NCI-H82 treated with DMSO at 0.1 percent for 48 hours (cell line): ENCODE measurements around the gene DZIP1L.
"Not testable (repeated sequence)": the region's sequence is repeated elsewhere in the genome, so short reads cannot be mapped to it uniquely, and the experiment has no call there.

Source experiments
- DNase-seq: peaks from one replicate; lab custom pipeline; 2025; ENCODE audit not compliant: unreplicated experiment; lab: John Stamatoyannopoulos, UW

Gene DZIP1L

DNA sequence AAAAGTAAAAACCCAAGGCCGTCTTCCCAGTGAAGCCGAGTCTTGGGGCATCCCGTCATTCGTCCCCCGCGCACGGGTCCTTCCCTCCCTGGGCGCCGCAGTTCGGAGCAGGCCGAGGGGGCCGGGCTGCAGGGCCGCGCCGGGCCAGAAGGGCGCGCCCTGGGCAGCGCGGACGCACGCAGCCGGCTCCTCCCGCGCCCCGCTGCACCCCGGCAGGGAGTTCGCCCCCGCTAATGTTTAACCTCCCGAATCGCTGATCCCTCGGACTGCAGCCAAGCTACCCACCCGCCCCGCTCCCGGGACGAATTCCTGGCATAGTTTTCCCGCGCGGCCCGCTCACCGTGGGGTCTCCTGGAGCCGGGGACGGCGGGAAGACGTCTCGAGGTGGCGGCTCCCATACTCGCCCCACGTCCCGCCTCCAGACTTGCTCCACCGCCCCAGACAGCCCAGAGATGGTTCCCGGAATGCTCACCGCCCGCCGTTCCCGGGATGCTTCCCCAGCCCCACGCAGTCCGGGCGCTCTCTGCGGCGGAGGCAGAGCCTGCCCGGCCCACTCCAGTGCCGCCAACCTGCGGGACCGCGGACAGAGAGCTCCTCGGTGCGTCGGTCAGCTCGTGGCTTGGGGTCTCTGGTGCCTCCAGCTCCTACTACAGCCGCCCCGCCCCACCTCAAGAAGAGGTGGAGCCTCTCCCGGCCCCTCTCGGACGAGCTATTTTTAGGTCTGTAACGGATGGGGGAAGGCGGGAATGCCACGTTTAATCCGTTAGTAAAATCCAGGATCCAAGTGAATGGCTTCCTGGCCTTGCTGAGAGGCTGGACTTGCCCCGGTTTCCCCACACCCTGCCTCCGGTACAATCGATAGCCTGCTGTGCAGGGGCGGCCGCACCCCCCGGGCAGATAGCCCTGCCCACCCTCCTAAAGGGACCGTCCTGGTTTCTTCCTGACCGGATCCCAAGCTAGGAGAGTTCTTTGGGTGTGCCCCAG, at the start of gene DZIP1L:
DZIP1L (minus strand) TSS at position 621 of the 984 bp plus-strand sequence. CDS start 11,637 bp downstream, outside the sequence.
- peak; percentile 80 for DNase-seq

GRCh38 chr3:138165061-138165460, 49.7 kb upstream of the DZIP1L start:
- no peak for DNase-seq

DNA sequence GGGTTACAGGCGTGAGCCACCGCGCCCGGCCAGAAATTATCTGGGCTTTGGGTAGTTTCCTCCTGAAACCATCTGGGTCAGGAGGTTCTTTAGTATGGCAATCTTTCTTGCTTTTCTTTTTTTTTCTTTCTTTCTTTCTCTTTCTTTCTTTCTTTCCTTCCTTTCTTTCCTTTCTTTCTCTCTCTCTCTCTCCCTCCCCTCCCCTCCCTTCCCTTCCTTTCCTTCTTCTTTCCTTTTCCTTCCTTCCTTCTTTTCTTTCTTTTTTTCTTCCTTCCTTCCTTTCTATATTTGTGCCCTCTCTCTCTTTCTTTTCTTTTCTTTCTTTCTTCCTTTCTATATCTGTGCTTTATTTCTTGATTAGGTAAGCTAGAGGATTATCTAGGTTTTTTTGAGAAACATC, 42.3 kb upstream of the DZIP1L start:
- no peak for DNase-seq

DNA sequence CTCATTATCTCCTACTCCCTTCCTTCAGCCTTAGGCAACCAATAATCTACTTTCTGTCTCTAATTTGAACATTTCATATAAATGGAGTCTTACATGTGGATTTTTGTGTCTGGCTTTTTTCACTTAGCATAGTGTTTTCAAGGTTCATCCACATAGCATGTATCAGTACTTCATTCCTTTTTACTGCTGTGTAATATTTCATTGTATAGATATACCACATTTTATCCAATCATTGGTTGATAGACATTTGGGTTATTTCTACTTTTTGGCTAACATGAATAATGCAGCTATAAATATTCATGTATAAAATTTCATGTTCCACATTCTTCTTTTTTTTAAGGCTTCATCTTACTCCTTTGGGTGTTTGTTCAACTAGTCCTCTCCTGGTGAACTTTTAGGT, 39.1 kb upstream of the DZIP1L start:
- DNase-seq = no peak

DNA sequence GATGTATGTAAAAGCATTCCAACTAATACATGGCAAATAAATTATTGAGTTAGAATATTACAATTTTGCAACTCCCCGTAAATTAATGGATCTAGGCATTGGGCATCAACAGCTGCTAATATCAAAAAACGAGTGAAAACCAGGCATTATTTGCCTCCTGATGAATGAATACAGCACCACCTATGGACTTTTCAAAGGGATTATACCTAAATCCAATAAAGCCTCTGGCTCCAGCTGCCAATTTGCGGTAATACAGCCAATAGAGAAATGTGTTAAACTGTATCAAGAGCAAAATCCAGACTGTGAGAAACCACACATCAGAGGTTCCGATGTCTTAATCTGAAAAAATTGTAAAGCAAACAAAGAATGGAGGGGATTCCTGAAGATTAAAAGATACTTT, 33.1 kb upstream of the DZIP1L start:
- peak; percentile 91 for DNase-seq

DNA sequence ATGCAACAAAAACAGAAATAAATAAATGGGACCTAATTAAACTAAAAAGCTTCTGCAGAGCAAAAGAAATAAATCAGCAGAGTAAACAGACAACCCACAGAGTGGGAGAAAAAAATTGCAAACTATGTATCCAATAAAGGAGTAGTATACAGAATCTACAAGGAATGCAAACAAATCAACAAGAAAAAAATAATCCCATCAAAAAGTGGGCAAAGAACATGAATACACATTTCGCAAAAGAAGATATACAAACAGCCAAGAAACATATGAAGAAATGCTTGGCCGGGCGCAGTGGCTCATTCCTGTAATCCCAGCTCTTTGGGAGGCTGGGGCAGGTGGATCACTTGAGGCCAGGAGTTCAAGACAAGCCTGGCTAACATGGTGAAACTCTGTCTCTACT, 26.8 kb upstream of the DZIP1L start:
- DNase-seq = not testable (repeated sequence)

DNA sequence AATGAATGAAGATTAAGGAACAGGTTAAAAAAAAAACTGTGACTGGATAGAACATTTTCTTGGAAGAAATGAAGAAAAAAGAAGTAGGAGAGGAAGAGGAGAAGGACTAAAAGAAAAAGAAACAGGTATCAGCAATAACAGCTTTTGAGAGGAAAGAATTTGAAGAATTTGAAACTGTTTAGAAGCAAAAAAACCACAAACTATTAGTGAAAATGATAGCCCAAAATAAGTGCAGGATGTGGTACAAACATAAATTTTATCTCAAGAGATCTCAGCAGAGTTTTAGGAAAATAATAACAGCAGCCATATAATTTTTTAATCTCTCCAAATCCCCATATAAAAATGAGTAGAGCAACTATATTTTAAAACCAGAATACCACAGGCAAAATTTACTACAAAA, 25.5 kb upstream of the DZIP1L start:
- no peak for DNase-seq

- DNase-seq = no peak
Measured at GRCh38 chr3:138139691-138140090, 24.3 kb upstream of the DZIP1L start.

GRCh38 chr3:138137861-138138260, 22.5 kb upstream of the DZIP1L start:
- no peak for DNase-seq

DNA sequence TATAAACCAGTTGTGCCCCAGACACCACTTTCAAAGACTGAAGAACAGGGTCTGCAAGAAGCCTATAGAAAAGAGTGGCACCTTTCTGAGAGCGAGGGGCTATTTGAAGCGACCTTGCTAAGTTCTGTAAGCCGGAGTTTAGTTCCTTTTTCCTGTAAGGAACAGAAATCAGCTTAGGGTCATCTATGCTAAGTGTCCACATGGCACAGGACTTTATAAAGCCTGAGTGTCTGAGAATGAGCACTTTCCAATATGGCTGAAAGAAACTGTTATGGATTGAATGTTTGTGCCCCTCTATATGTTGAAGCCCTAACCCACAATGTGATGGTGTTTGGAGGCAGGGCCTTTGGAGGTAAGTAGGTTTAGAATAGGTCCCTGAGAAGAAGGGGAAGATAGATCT, 20.8 kb upstream of the DZIP1L start:
- DNase-seq = no peak

DNA sequence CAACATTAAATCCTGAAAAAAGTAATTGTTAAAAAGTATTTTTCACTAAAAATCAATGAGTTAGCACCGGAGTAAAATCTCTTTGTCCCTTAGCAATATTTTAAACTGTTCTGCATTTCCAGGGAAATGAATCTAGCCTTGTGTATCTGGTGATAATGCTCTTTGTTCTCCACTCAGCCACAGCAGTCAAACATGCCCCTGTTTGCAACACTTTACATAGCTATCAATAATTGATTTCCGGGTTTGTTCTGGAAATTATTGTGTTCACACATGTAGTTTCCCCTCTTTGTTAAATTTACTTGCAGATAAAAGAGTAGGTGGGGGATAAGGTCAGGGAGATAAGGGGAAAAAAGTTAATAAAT, 20.4 kb upstream of the DZIP1L start:
- no peak for DNase-seq

DNA sequence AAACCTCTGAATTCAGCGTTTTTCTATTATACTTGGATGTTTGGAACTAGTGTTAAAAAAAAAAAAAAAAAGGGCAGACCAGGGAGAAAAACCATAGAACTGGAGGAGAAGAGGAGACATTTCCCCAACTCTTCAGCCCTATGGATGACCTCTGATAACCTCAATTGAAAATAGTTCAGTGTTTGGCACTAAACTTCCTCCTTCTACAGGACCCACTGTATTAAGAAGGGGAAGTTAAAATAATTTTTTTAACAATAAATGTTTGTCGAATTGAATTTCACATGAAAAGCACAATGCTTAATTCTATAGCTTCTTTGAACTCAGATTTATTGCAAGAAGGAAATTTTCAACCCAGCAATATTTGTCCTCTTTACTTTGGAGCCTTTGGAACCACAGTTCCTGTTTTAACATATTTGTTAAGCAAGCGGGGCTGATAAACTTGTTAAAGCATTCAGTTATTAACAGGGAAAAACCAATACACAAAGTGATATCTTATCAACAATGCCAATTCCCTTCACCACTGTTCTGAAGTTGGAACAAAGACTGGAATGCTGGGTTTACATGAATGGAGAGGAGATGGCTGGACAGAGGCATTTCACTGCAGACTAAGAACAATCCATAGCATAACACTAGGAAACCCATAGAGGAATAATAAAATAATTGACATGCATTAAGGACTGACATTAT, 19.9 kb upstream of the DZIP1L start:
- DNase-seq = no peak

GRCh38 chr3:138132239-138132638, 16.8 kb upstream of the DZIP1L start, which contains the start of gene A4GNT:
Gene A4GNT (minus strand): TSS chr3:138132390. CDS start chr3:138131256, 1,134 bp downstream.
- DNase-seq = no peak

DNA sequence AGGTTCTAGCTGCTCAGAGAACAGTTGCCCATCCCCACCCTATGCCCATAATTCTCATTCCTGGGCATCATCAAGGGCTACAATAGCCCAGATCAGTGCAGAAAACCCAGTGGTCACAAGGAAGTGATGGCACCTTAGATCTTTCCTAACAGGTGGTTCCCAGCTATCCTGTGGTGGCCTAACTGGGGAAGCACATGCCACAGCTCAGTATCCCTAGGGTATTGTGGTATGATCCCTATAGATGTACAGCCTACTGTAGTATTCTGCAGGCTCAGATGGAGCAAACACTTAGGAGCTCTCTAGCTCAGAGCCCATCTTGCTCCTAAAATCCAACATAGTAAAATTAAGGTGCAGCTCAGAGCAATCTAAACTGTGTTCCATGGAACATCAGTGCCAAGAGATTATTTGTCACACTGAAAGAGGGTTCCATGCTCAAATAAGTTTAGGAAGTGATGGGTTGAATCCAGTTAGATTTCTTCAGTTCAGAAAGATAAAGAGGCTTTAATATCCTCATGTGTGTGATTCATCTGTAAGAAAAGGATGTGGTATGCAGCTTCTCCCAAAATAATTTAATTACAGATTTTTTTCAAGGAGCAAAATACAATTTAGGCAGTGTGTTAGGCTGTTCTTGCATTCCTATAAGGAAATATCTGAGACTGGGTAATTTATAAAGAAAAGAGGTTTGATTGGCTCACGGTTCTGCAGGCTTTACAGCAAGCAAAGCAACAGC, 12.4 kb upstream of the DZIP1L start:
- DNase-seq = no peak

DNA sequence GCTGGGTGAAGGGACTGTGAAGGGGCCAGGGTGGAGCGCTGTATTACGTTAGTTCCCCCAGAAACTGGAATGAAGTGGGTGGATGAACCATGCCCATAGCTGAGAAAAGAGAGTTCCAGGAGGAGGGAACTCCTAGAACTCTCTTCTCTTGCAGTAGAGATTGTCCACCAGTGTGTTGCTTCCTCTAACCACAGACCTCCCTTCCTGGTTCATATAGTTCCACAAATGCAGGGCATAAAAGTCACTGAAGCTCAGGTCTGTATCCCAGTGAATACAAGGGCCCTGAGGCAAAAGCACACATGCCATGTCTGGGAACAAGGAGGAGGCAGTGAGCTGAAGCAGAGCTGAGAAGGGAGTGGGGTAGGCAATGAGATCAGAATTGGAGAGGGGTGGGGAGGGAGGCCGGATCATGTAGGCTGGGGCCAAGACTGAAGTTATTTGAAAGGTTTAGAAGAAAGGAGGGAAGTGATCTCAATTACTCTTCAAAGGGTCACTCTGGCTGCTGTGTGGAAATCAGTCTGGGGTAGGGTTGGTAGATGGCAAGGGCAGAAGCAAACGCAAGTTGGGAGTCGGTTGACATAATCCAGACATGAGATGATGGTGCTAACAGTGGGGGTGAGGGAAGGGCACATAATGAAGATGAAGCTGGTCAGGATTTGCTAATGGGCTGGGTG, 10.3 kb upstream of the DZIP1L start:
- no peak for DNase-seq

DNA sequence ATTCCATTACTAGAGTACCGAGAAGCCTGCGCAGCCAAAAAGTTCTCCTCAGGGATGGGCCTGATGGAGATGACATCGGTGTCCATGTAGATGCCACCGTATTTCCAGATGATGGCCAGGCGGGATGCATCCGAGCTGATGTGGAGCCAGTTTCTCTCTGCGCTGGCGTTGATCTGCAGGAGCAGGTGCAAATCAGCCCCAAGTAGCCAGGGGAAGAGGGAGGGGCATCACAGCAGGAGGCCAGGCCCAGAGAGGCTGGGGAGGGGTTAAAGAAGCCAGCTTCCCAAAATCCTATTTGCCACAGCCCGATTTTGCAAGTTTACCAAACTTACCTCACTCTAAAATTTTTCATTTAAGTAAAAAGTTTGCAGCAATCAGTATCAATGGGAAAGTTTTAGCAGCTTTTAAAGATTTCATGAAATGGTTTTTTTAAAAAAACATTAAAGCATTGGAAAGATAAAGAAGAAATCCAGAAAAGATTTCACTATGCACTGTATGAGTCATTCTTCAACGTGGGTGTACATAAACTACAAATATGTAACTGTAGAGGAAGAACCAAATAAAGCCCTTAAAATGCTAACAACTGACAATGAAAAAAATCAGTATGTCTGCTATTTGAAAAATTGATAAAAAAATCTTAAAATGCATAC, 9.4 kb upstream of the DZIP1L start:
- no peak for DNase-seq

DNA sequence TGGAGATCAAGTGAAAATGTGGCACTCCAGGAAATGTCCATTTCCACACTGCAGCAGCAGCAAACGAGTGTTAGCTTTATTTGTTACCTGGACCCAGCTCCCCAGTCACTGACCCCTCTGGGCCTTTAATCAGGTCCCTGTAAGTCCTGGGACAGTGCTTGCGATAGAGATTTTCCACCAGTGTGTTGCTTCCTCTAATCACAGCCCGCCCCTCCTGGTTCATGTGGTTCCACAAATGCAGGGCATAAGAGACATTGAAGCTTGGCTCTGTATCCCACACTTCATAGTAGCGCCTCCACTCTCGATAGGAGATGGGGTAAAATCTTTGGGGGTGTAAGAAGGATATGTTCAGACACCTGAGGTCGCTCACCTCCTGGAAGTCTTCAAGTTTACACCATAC, 8.8 kb upstream of the DZIP1L start:
- DNase-seq = no peak

DNA sequence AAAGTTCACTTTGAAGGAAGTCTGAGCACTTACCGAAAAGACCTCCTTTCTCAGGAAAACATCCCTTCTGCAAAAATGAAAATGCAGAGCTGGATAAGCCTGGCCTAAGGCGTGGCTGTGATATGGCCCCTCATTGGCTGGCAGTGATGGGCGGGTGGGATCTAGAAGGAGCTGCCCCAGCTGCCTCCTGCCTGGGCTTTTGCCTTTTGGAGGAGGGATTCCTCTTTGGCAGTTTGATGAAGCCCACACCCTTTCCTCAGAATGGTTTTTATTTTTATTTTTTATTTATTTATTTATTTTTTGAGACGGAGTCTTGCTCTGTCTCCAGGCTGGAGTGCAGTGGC, 4.0 kb upstream of the DZIP1L start:
- DNase-seq = no peak

GRCh38 chr3:138118612-138119422, 3.4 kb upstream of the DZIP1L start:
- DNase-seq = peak; percentile 64
